ENCODE data around the gene NACAD.

GRCh38 chr7:45118889-45119331 is 30.1 kb upstream of the NACAD start:
- TF ChIP-seq, protein P1, sequence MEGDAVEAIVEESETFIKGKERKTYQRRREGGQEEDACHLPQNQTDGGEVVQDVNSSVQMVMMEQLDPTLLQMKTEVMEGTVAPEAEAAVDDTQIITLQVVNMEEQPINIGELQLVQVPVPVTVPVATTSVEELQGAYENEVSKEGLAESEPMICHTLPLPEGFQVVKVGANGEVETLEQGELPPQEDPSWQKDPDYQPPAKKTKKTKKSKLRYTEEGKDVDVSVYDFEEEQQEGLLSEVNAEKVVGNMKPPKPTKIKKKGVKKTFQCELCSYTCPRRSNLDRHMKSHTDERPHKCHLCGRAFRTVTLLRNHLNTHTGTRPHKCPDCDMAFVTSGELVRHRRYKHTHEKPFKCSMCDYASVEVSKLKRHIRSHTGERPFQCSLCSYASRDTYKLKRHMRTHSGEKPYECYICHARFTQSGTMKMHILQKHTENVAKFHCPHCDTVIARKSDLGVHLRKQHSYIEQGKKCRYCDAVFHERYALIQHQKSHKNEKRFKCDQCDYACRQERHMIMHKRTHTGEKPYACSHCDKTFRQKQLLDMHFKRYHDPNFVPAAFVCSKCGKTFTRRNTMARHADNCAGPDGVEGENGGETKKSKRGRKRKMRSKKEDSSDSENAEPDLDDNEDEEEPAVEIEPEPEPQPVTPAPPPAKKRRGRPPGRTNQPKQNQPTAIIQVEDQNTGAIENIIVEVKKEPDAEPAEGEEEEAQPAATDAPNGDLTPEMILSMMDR (IDR thresholded peaks at IDR 0.05), result no peak
- TF ChIP-seq ZFX (IDR thresholded peaks at IDR 0.05; ENCODE audit: borderline replicate concordance), result no peak
